Gastrocnemius medialis (tissue), 4 donors: ENCODE measurements around the gene CLPSL1. TPM values are rescaled to one million over a fixed set of nuclear protein-coding genes. Genes with fewer than 3 reads are reported as not detected.

Experiments used
- ATAC-seq, 2 donors: fragments of 150-250 bp; one replicate each; pipeline ENCODE4 v1.9.1; 2016
- DNase-seq, 2 donors: peaks; one replicate each; pipeline ENCODE4 v3.0.0-alpha.2; 2019
- H3K27ac ChIP-seq, 4 donors: fragments of 200-600 bp; sonication (generic); 1 replicate in 1 of 4; 2 replicates in 3 of 4; pipeline ENCODE4 v1.5.1; 2016 to 2018; ENCODE audit warnings: mild to moderate bottlenecking in 2 of 4, moderate library complexity in 1 of 4
- H3K27me3 ChIP-seq, 3 donors: fragments of 200-600 bp; sonication (generic) in 2 of 3; 1 replicate in 1 of 3; 2 replicates in 2 of 3; pipeline versions ENCODE4 v1.5.1 to v1.6.0; 2016 to 2019; ENCODE audit warnings: mild to moderate bottlenecking in 1 of 3, moderate library complexity in 1 of 3
- H3K36me3 ChIP-seq, 2 donors: fragments of 200-600 bp; sonication (generic) in 1 of 2; one replicate each; pipeline ENCODE4 v1.5.1; 2017 to 2018
- H3K4me1 ChIP-seq, 2 donors: fragments of 200-600 bp; sonication (generic) in 1 of 2; one replicate each; pipeline ENCODE4 v1.5.1; 2016 to 2017; ENCODE audit warnings: mild to moderate bottlenecking in 2 of 2
- H3K4me3 ChIP-seq, 4 donors: fragments of 200-600 bp; sonication (generic) in 3 of 4; 1 replicate in 1 of 4; 2 replicates in 3 of 4; pipeline ENCODE4 v1.5.1; 2016 to 2019; ENCODE audit warnings: mild to moderate bottlenecking in 2 of 4
- H3K9me3 ChIP-seq, 3 donors: fragments of 200-600 bp; sonication (generic) in 2 of 3; 1 replicate in 1 of 3; 2 replicates in 2 of 3; pipeline ENCODE4 v1.5.1; 2016 to 2019
- POLR2A ChIP-seq, 2 donors: fragments of 450-650 bp; IDR thresholded peaks; one replicate each; pipeline ENCODE4 v1.6.1; 2017; ENCODE audit warnings: antibody characterized with exemption in 2 of 2, mild to moderate bottlenecking in 2 of 2, moderate library complexity in 2 of 2
- in situ Hi-C, 4 donors: fragments of 200-750 bp; cut with MboI; loops; one replicate each; pipeline versions ENCODE4 v1.15.0 to v1.8.0; 2017; ENCODE audit warnings: low sequenced_read_pairs in 4 of 4
- intact Hi-C: fragments of 100-400 bp; cut with DNase I; formaldehyde crosslinking; loops from one replicate; pipeline ENCODE4 v1.15.1; 2023; ENCODE audit warnings: low total_unique reads
- total RNA-seq, 4 donors: library from RNA; depleted of rRNA; stranded (reverse); fragments of >200 nt; gene quantifications; one replicate each; pipeline versions ENCODE4 v1.1.0 to v1.2.3, GENCODE V29; 2016
- TF ChIP-seq, protein P1 (sequence below), 5 experiments: fragments of 450-650 bp in 3 of 5; fragments of 200-600 bp in 2 of 5; sonication (generic) in 2 of 5; IDR thresholded peaks in 4 of 5; conservative IDR thresholded peaks in 1 of 5; 1 replicate in 4 of 5; 2 replicates in 1 of 5; pipeline ENCODE4 v1.5.1; 2016 to 2019; ENCODE audit warnings: antibody characterized with exemption in 5 of 5, mild to moderate bottlenecking in 3 of 5, moderate library complexity in 3 of 5

CLPSL1 gene
- total RNA-seq, 4 donors from 2014 or later, result not detected

DNA sequence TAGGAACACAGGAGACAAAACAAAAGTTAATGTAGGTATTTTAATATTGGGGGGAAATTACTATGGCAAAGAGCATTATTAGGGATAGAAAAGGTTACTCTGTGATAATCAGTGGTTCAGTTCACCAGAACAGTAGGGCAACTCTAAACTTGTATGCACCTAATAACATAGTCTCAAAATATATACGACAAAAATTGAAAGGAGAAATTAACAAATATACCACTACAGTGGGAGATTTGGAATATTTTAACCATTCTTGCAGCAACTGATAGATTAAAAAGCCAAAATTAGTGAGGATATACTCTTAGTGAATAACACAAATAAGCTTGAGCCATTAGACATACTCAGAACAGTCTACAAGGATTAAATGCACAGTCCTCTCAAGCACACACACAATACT, 32.9 kb upstream of the CLPSL1 start:
- H3K4me3 ChIP-seq, result no peak overlapping the region
- in situ Hi-C loops (no loop called here), intact Hi-C loops (no loop called here)
- H3K27me3 ChIP-seq, result no peaks in the 10 kb centered on the region
- no peaks in the 10 kb centered on the region for H3K36me3 ChIP-seq
- no peaks in the 10 kb centered on the region for H3K9me3 ChIP-seq
- TF ChIP-seq, protein P1, sequence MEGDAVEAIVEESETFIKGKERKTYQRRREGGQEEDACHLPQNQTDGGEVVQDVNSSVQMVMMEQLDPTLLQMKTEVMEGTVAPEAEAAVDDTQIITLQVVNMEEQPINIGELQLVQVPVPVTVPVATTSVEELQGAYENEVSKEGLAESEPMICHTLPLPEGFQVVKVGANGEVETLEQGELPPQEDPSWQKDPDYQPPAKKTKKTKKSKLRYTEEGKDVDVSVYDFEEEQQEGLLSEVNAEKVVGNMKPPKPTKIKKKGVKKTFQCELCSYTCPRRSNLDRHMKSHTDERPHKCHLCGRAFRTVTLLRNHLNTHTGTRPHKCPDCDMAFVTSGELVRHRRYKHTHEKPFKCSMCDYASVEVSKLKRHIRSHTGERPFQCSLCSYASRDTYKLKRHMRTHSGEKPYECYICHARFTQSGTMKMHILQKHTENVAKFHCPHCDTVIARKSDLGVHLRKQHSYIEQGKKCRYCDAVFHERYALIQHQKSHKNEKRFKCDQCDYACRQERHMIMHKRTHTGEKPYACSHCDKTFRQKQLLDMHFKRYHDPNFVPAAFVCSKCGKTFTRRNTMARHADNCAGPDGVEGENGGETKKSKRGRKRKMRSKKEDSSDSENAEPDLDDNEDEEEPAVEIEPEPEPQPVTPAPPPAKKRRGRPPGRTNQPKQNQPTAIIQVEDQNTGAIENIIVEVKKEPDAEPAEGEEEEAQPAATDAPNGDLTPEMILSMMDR (IDR thresholded peaks at IDR 0.05 in 4 of 5, conservative IDR thresholded peaks at IDR 0.05 in 1 of 5), result no peak
- TF ChIP-seq POLR2A (IDR thresholded peaks at IDR 0.05), result no peak
- H3K4me1 ChIP-seq, result no peaks in the 10 kb centered on the region
- ATAC-seq (no peak), DNase-seq (no peak)
- no peak overlapping the region for H3K27ac ChIP-seq

DNA sequence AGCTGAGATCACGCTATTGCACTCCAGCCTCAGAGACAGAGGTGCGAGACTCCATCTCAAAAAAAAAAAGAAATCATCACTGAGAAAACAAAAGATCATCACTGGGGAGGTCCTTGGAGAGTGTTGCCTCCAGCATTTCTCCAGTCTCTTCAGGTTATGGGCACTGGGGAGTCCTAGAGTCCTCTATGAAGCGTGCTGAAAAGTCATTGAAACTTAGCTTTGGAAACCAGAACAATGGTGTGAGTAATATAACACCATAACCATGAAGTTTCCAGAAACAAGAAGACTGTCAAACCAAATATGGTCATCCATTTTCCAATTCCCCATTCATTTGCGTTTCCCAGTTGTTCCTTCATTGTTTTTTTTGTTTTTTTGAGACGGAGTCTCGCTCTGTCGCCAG, 30.3 kb upstream of the CLPSL1 start:
- TF ChIP-seq, protein P1 (IDR thresholded peaks at IDR 0.05 in 4 of 5, conservative IDR thresholded peaks at IDR 0.05 in 1 of 5), result no peak
- TF ChIP-seq POLR2A (IDR thresholded peaks at IDR 0.05), result no peak
- Histone ChIP-seq H3K27me3 (no peaks in the 10 kb centered on the region), H3K36me3 (no peaks in the 10 kb centered on the region), H3K4me3 (no peak overlapping the region), H3K4me1 (no peaks in the 10 kb centered on the region), H3K27ac (no peak overlapping the region), H3K9me3 (no peaks in the 10 kb centered on the region)
- DNase-seq (no peak), ATAC-seq (no peak)
- intact Hi-C loops (no loop called here), in situ Hi-C loops (no loop called here)

DNA sequence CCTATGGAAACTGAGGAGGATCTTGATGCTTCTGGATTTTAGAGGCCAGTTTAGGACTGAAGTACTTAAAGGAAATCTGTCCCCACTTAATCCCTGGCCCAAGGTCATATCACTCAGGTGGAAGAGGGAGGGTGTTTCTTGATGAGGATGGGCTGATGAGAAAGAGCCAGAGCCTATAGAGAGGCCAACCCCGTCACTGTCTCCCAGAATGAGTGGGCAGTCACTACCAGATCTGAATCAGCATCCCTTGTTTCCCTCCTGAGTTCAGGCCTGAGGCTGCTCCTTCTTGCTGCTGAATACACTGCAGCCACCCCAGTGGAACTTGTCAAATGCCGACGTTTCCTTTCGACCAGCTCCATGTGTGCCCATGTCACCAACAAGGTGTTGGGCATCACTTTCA, 29.2 kb upstream of the CLPSL1 start:
- no peak for TF ChIP-seq POLR2A (IDR thresholded peaks at IDR 0.05)
- TF ChIP-seq, protein P1 (IDR thresholded peaks at IDR 0.05 in 4 of 5, conservative IDR thresholded peaks at IDR 0.05 in 1 of 5), result no peak
- no peaks in the 10 kb centered on the region for H3K36me3 ChIP-seq
- no peak for DNase-seq
- no peaks in the 10 kb centered on the region for H3K9me3 ChIP-seq
- H3K4me1 ChIP-seq, result no peaks in the 10 kb centered on the region
- in situ Hi-C loops (no loop called here), intact Hi-C loops (no loop called here)
- H3K27ac ChIP-seq, result no peak overlapping the region
- H3K27me3 ChIP-seq, result no peaks in the 10 kb centered on the region
- no peak overlapping the region for H3K4me3 ChIP-seq
- ATAC-seq, result no peak

DNA sequence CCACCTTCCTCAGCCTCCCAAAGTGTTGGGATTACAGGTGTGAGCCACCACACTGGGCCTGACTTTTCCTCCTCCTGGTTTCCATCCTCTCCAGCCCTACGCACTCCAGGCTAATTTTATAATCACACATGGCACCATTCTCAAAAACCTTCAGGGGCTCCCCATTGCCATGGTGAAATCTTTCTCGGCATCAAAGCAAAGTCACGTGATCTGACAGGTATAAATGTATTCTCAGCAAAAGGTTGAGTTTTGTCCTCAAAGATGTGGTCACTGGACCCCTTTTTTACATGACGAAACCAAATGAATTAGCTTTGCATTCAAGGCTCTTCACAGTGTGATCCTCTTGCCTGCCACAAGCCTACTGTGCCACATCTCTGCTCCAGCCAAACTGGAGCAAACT, 28.5 kb upstream of the CLPSL1 start:
- Histone ChIP-seq H3K4me3 (no peak overlapping the region), H3K4me1 (no peaks in the 10 kb centered on the region), H3K36me3 (no peaks in the 10 kb centered on the region), H3K27ac (no peak overlapping the region), H3K27me3 (no peaks in the 10 kb centered on the region), H3K9me3 (no peaks in the 10 kb centered on the region)
- ATAC-seq (no peak), DNase-seq (no peak)
- no peak for TF ChIP-seq POLR2A (IDR thresholded peaks at IDR 0.05)
- TF ChIP-seq, protein P1 (IDR thresholded peaks at IDR 0.05 in 4 of 5, conservative IDR thresholded peaks at IDR 0.05 in 1 of 5), result no peak
- in situ Hi-C loops (no loop called here), intact Hi-C loops (no loop called here)
